ENCODE measurements around the gene RILPL1. TPM values are rescaled to one million over a fixed set of nuclear protein-coding genes. Genes with fewer than 3 reads are reported as not detected.
A peak's percentile ranks its signal among the peaks of the same experiment; 100 is the strongest.
"Not testable (repeated sequence)": the region's sequence is repeated elsewhere in the genome, so short reads cannot be mapped to it uniquely, and the experiment has no call there.

The RILPL1 gene
- total RNA-seq, 1 donor from 2014 or later = 6.2 TPM

DNA sequence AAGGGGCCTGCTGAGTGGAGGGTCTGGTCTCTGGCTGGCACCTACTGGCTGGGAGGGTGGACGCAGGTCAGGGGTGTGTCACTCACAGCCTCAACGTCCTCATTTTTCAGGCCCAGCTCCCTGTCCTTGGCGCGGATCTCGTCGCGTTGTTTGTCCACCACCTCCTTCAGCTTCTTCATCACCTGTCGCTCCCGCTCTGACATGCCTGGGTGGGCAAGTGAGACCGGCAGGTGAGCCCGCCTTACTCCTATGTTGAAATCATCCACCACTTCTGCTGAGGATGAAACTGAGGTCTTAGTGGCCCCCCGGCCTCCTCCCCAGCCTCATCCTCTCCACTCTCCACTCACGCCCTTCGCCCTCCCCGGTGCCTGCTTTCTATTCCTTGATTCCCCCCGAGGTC lies 34.2 kb downstream of the RILPL1 start:
- no peak overlapping the region for H3K4me3 Mint-ChIP-seq (ENCODE audit: unreplicated experiment)
- H3K36me3 Mint-ChIP-seq (ENCODE audit: unreplicated experiment) = peaks cover 5% of the 10 kb centered on the region
- peaks cover 7% of the 10 kb centered on the region for H3K27me3 Mint-ChIP-seq (ENCODE audit: unreplicated experiment)
- H3K4me1 Mint-ChIP-seq (ENCODE audit: low read depth, unreplicated experiment) = peaks cover 13% of the 10 kb centered on the region
- no peak for DNase-seq
- no peak overlapping the region for H3K27ac Mint-ChIP-seq (ENCODE audit: unreplicated experiment)
- TF ChIP-seq, protein P1, sequence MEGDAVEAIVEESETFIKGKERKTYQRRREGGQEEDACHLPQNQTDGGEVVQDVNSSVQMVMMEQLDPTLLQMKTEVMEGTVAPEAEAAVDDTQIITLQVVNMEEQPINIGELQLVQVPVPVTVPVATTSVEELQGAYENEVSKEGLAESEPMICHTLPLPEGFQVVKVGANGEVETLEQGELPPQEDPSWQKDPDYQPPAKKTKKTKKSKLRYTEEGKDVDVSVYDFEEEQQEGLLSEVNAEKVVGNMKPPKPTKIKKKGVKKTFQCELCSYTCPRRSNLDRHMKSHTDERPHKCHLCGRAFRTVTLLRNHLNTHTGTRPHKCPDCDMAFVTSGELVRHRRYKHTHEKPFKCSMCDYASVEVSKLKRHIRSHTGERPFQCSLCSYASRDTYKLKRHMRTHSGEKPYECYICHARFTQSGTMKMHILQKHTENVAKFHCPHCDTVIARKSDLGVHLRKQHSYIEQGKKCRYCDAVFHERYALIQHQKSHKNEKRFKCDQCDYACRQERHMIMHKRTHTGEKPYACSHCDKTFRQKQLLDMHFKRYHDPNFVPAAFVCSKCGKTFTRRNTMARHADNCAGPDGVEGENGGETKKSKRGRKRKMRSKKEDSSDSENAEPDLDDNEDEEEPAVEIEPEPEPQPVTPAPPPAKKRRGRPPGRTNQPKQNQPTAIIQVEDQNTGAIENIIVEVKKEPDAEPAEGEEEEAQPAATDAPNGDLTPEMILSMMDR (IDR thresholded peaks at IDR 0.05; ENCODE audit: partially characterized antibody, unreplicated experiment) = no peak
- H3K9me3 Mint-ChIP-seq (ENCODE audit: unreplicated experiment) = peaks cover 1% of the 10 kb centered on the region

DNA sequence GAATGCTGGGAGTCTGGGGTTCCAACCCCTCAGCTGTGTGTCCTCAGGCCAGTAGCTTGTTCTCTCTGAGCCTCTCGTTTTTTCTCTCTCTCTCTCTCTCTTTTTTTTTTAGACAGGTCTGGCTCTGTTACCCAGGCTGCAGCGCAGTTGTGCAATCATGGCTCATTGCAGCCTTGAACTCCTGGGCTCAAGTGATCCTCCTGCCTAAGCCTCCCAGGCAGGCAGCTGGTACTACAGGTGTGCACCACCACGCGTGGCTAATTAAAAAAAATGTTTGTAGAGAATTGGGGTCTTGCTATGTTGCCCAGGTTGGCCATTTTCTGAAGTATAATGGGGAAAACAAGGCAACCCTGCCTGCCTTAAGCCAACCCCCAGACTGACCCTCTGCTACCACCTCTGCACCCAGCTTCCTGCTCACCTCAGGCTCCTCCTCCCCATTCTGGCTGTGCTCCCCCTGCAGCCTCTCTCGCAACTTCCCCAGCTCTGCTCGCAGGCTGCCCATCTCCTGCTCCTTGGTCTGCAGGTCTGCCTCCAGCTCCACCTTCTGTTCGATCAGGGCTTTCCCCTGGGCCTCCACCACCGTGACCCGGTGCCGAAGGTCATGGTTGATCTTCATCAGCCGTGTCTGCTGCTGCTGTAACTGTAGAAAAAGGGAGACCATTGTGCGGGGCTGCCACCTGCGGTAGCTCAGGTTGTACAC lies 35.2 kb downstream of the RILPL1 start:
- H3K36me3 Mint-ChIP-seq (ENCODE audit: unreplicated experiment) = peaks cover 5% of the 10 kb centered on the region
- DNase-seq = peak; percentile 47
- H3K27me3 Mint-ChIP-seq (ENCODE audit: unreplicated experiment) = peaks cover 9% of the 10 kb centered on the region
- no peak overlapping the region for H3K4me3 Mint-ChIP-seq (ENCODE audit: unreplicated experiment)
- H3K27ac Mint-ChIP-seq (ENCODE audit: unreplicated experiment) = no peak overlapping the region
- H3K9me3 Mint-ChIP-seq (ENCODE audit: unreplicated experiment) = peaks cover 4% of the 10 kb centered on the region
- peaks cover 17% of the 10 kb centered on the region for H3K4me1 Mint-ChIP-seq (ENCODE audit: low read depth, unreplicated experiment)
- TF ChIP-seq, protein P1 (IDR thresholded peaks at IDR 0.05; ENCODE audit: partially characterized antibody, unreplicated experiment) = no peak

DNA sequence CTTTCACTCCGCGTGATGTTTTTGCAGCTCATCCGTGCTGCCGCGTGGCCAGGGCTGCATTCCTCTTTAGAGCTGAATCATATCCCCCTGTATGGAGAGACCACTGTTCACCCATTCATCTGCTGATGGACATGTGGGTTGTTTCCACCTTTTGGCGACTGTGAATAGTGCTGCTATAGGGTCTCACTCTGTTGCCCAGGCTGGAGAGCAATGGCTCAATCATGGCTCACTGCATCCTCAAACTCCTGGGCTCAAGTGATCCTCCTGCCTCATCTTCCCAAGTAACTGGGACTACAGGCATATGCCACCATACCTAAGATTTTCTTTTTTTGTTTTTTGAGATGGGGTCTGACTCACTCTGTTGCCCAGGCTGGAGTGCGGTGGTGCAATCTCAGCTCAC lies 36.5 kb downstream of the RILPL1 start:
- peaks cover 6% of the 10 kb centered on the region for H3K9me3 Mint-ChIP-seq (ENCODE audit: unreplicated experiment)
- no peak for DNase-seq
- TF ChIP-seq, protein P1 (IDR thresholded peaks at IDR 0.05; ENCODE audit: partially characterized antibody, unreplicated experiment) = no peak
- H3K4me1 Mint-ChIP-seq (ENCODE audit: low read depth, unreplicated experiment) = peaks cover 27% of the 10 kb centered on the region
- H3K36me3 Mint-ChIP-seq (ENCODE audit: unreplicated experiment) = peaks cover 5% of the 10 kb centered on the region
- no peak overlapping the region for H3K4me3 Mint-ChIP-seq (ENCODE audit: unreplicated experiment)
- H3K27me3 Mint-ChIP-seq (ENCODE audit: unreplicated experiment) = peaks cover 13% of the 10 kb centered on the region
- no peak overlapping the region for H3K27ac Mint-ChIP-seq (ENCODE audit: unreplicated experiment)

- peaks cover 6% of the 10 kb centered on the region for H3K9me3 Mint-ChIP-seq (ENCODE audit: unreplicated experiment)
- peak overlapping the region; percentile 74 for H3K27ac Mint-ChIP-seq (ENCODE audit: unreplicated experiment)
- H3K36me3 Mint-ChIP-seq (ENCODE audit: unreplicated experiment) = peaks cover 5% of the 10 kb centered on the region
- peaks cover 13% of the 10 kb centered on the region for H3K27me3 Mint-ChIP-seq (ENCODE audit: unreplicated experiment)
- H3K4me1 Mint-ChIP-seq (ENCODE audit: low read depth, unreplicated experiment) = peaks cover 27% of the 10 kb centered on the region
- peak overlapping the region; percentile 17 for H3K4me3 Mint-ChIP-seq (ENCODE audit: unreplicated experiment)
- TF ChIP-seq, protein P1 (IDR thresholded peaks at IDR 0.05; ENCODE audit: partially characterized antibody, unreplicated experiment) = no peak
- no peak for DNase-seq
Observed at GRCh38 chr12:123494124-123494851, 39.2 kb downstream of the RILPL1 start.

GRCh38 chr12:123492339-123493039 lies 41.0 kb downstream of the RILPL1 start:
- Mint-ChIP-seq H3K27ac (ENCODE audit: unreplicated experiment) (peak overlapping the region; percentile 90), H3K4me3 (ENCODE audit: unreplicated experiment) (peak overlapping the region; percentile 54), H3K4me1 (ENCODE audit: low read depth, unreplicated experiment) (peaks cover 23% of the 10 kb centered on the region)
- H3K36me3 Mint-ChIP-seq (ENCODE audit: unreplicated experiment); H3K27me3 Mint-ChIP-seq (ENCODE audit: unreplicated experiment); DNase-seq; H3K9me3 Mint-ChIP-seq (ENCODE audit: unreplicated experiment): not testable (repeated sequence)
